ENCODE results near the gene VIPR2. TPM values are rescaled to one million over a fixed set of nuclear protein-coding genes. Genes with fewer than 3 reads are reported as not detected.

The VIPR2 gene
- total and polyA plus RNA-seq, 4 donors = 0.02 to 0.91 (median 0.73) TPM

DNA sequence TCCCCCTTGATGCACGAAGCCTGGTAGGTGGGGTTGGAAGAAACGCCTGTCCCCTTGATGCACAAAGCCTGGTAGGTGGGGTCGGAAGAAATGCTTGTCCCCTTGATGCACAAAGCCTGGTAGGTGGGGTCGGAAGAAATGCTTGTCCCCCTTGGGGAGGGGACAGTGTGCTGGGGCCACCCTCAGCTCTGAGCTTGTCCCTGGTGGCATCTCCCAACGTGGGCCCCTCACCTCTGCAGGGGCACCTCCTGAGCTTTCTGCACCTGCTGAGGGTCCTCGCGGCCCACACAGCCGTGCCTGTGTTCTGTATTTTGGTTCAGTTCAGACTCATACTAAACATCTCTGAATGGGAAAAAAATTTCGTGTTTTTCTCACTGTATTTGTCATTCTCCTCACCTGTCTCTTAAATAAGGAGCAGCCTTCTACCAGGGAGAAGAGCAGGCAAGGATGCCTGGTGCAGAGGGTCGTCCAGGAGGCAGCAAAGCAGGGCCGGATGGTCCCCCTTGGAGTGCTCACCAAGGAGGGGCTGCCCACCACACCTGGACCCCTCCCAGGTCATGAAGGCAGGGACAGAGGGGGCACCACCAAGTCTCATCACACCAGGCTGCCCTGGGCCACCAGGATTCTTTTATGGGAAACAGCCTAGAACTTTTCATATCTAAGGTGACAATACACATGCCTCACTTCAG is 24.7 kb downstream of the VIPR2 start:
- peaks cover 0 to 10% (median 9%) of the 10 kb centered on the region in 3 donors for H3K27me3 ChIP-seq (ENCODE audit: control insufficient read depth in 3 of 3, insufficient read depth in 3 of 3, low read length in 2 of 3)
- WGBS, 2 donors = 80 to 88% methylated on average over 11 of the region's 11 CpGs
- no peaks in the 10 kb centered on the region for H3K9me3 ChIP-seq (ENCODE audit: control insufficient read depth in 4 of 4, insufficient read depth in 3 of 4, low read length in 3 of 4)
- no peak for DNase-seq
- H3K4me1 ChIP-seq (ENCODE audit: control insufficient read depth in 5 of 5, insufficient read depth in 5 of 5, low read length in 5 of 5) = peaks cover 0 to 3% (median 0%) of the 10 kb centered on the region in 5 donors
- no peak for ATAC-seq (ENCODE audit: insufficient read depth, low FRiP score)
- no peaks in the 10 kb centered on the region for H3K36me3 ChIP-seq (ENCODE audit: control insufficient read depth in 4 of 4, insufficient read depth in 4 of 4, low read length in 4 of 4)
- H3K27ac ChIP-seq (ENCODE audit: low read depth in 1 of 2, low read length in 1 of 2) = no peak overlapping the region
- H3K9ac ChIP-seq (ENCODE audit: insufficient read depth in 1 of 2, low read length in 2 of 2) = no peak overlapping the region
- TF ChIP-seq CTCF (IDR thresholded peaks at IDR 0.05; ENCODE audit: control extremely low read depth, extremely low read depth) = no peak
- H3K4me3 ChIP-seq = no peak overlapping the region

- DNase-seq = no peak
- H3K27me3 ChIP-seq (ENCODE audit: control insufficient read depth in 3 of 3, insufficient read depth in 3 of 3, low read length in 2 of 3) = peaks cover 0 to 16% (median 9%) of the 10 kb centered on the region in 3 donors
Observed at GRCh38 chr7:159119026-159119741, 25.5 kb downstream of the VIPR2 start.

GRCh38 chr7:159118623-159119022 is 26.0 kb downstream of the VIPR2 start:
- Histone ChIP-seq H3K9ac (ENCODE audit: insufficient read depth in 1 of 2, low read length in 2 of 2) (no peak overlapping the region), H3K36me3 (ENCODE audit: control insufficient read depth in 4 of 4, insufficient read depth in 4 of 4, low read length in 4 of 4) (no peaks in the 10 kb centered on the region), H3K27me3 (ENCODE audit: control insufficient read depth in 3 of 3, insufficient read depth in 3 of 3, low read length in 2 of 3) (peaks cover 0 to 17% (median 15%) of the 10 kb centered on the region in 3 donors), H3K9me3 (ENCODE audit: control insufficient read depth in 4 of 4, insufficient read depth in 3 of 4, low read length in 3 of 4) (no peaks in the 10 kb centered on the region), H3K4me1 (ENCODE audit: control insufficient read depth in 5 of 5, insufficient read depth in 5 of 5, low read length in 5 of 5) (peaks cover 0 to 5% (median 0%) of the 10 kb centered on the region in 5 donors), H3K4me3 (no peak overlapping the region), H3K27ac (ENCODE audit: low read depth in 1 of 2, low read length in 1 of 2) (no peak overlapping the region)
- no peak for TF ChIP-seq CTCF (IDR thresholded peaks at IDR 0.05; ENCODE audit: control extremely low read depth, extremely low read depth)
- WGBS, 2 donors = 84 to 91% methylated on average over 10 of the region's 10 CpGs
- DNase-seq (no peak), ATAC-seq (ENCODE audit: insufficient read depth, low FRiP score) (no peak)

More at GRCh38 chr7:159119026-159119741, 25.5 kb downstream of the VIPR2 start:
- ATAC-seq (ENCODE audit: insufficient read depth, low FRiP score) = no peak
- no peak for TF ChIP-seq CTCF (IDR thresholded peaks at IDR 0.05; ENCODE audit: control extremely low read depth, extremely low read depth)
- no peak overlapping the region for H3K9ac ChIP-seq (ENCODE audit: insufficient read depth in 1 of 2, low read length in 2 of 2)
- peaks cover 0 to 5% (median 0%) of the 10 kb centered on the region in 5 donors for H3K4me1 ChIP-seq (ENCODE audit: control insufficient read depth in 5 of 5, insufficient read depth in 5 of 5, low read length in 5 of 5)
- H3K36me3 ChIP-seq (ENCODE audit: control insufficient read depth in 4 of 4, insufficient read depth in 4 of 4, low read length in 4 of 4) = no peaks in the 10 kb centered on the region
- WGBS, 2 donors = 90 to 91% methylated on average over 19 of the region's 19 CpGs
- H3K9me3 ChIP-seq (ENCODE audit: control insufficient read depth in 4 of 4, insufficient read depth in 3 of 4, low read length in 3 of 4) = no peaks in the 10 kb centered on the region
- H3K27ac ChIP-seq (ENCODE audit: low read depth in 1 of 2, low read length in 1 of 2) = no peak overlapping the region
- H3K4me3 ChIP-seq = no peak overlapping the region

All from lung (tissue), 12 donors.